ENCODE results near the gene SCP2.

The SCP2 gene

GRCh38 chr1:53069265-53069662, 142.2 kb downstream of the SCP2 start (continued):
- TF ChIP-seq POU6F1 (CRISPR knock-in tag; IDR thresholded peaks at IDR 0.05; ENCODE audit: borderline replicate concordance, low read depth) (no peak), ZNF565 (CRISPR knock-in tag; conservative IDR thresholded peaks at IDR 0.05; ENCODE audit: low read depth) (no peak), ZFP30 (CRISPR knock-in tag; IDR thresholded peaks at IDR 0.05) (no peak), RARB (CRISPR knock-in tag; IDR thresholded peaks at IDR 0.05) (no peak), BACH2 (CRISPR knock-in tag; IDR thresholded peaks at IDR 0.05; ENCODE audit: borderline replicate concordance) (no peak), TOX (CRISPR knock-in tag; IDR thresholded peaks at IDR 0.05; ENCODE audit: borderline replicate concordance) (no peak), TCF4 (CRISPR knock-in tag; IDR thresholded peaks at IDR 0.05; ENCODE audit: borderline replicate concordance) (no peak)
- TF ChIP-seq, protein P1, sequence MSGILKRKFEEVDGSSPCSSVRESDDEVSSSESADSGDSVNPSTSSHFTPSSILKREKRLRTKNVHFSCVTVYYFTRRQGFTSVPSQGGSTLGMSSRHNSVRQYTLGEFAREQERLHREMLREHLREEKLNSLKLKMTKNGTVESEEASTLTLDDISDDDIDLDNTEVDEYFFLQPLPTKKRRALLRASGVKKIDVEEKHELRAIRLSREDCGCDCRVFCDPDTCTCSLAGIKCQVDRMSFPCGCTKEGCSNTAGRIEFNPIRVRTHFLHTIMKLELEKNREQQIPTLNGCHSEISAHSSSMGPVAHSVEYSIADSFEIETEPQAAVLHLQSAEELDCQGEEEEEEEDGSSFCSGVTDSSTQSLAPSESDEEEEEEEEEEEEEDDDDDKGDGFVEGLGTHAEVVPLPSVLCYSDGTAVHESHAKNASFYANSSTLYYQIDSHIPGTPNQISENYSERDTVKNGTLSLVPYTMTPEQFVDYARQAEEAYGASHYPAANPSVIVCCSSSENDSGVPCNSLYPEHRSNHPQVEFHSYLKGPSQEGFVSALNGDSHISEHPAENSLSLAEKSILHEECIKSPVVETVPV (CRISPR knock-in tag; IDR thresholded peaks at IDR 0.05): no peak
- TF ChIP-seq, protein P2, sequence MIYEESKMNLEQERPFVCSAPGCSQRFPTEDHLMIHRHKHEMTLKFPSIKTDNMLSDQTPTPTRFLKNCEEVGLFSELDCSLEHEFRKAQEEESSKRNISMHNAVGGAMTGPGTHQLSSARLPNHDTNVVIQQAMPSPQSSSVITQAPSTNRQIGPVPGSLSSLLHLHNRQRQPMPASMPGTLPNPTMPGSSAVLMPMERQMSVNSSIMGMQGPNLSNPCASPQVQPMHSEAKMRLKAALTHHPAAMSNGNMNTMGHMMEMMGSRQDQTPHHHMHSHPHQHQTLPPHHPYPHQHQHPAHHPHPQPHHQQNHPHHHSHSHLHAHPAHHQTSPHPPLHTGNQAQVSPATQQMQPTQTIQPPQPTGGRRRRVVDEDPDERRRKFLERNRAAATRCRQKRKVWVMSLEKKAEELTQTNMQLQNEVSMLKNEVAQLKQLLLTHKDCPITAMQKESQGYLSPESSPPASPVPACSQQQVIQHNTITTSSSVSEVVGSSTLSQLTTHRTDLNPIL (CRISPR knock-in tag; IDR thresholded peaks at IDR 0.05; ENCODE audit: low read depth): no peak

DNA sequence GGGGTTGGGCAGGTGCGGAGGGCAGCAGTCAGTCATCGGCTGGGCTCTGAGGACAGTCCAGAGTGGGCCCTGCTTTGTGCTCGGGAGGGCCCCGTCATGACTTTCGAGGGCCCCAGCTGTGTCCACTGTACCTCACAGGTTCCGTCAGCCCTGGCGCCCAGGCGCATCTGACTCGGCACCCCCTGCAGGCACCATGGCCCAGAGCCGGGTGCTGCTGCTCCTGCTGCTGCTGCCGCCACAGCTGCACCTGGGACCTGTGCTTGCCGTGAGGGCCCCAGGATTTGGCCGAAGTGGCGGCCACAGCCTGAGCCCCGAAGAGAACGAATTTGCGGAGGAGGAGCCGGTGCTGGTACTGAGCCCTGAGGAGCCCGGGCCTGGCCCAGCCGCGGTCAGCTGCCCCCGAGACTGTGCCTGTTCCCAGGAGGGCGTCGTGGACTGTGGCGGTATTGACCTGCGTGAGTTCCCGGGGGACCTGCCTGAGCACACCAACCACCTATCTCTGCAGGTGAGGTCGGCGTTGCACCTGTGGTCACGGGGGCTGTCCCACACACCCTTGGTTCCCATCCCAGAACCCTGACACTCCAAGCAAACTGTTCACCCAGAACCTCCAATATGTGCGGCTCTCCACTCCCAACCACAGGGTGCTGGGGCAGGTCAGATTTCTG, 142.7 kb downstream of the SCP2 start:
- no peak for ATAC-seq

More for the DNA sequence above, 142.7 kb downstream of the SCP2 start:
- TF ChIP-seq GLIS3 (CRISPR knock-in tag; IDR thresholded peaks at IDR 0.05) (no peak), PATZ1 (CRISPR knock-in tag; IDR thresholded peaks at IDR 0.05; ENCODE audit: borderline replicate concordance) (no peak), TSHZ2 (CRISPR knock-in tag; IDR thresholded peaks at IDR 0.05) (no peak), BACH2 (CRISPR knock-in tag; IDR thresholded peaks at IDR 0.05; ENCODE audit: borderline replicate concordance) (no peak), SNAI2 (CRISPR knock-in tag; IDR thresholded peaks at IDR 0.05) (no peak), TOX (CRISPR knock-in tag; IDR thresholded peaks at IDR 0.05; ENCODE audit: borderline replicate concordance) (no peak), ZFP3 (CRISPR knock-in tag; IDR thresholded peaks at IDR 0.05) (no peak), CSDC2 (CRISPR knock-in tag; IDR thresholded peaks at IDR 0.05) (no peak), OSR1 (CRISPR knock-in tag; IDR thresholded peaks at IDR 0.05) (no peak), ARNTL (CRISPR knock-in tag; IDR thresholded peaks at IDR 0.05; ENCODE audit: borderline replicate concordance, low read depth) (no peak), TCF4 (CRISPR knock-in tag; IDR thresholded peaks at IDR 0.05; ENCODE audit: borderline replicate concordance) (no peak), ZNF70 (CRISPR knock-in tag; IDR thresholded peaks at IDR 0.05) (no peak), ZNF8 (CRISPR knock-in tag; IDR thresholded peaks at IDR 0.05) (no peak)
- TF ChIP-seq, protein P2 (CRISPR knock-in tag; IDR thresholded peaks at IDR 0.05; ENCODE audit: low read depth): no peak
- TF ChIP-seq, protein P1 (CRISPR knock-in tag; IDR thresholded peaks at IDR 0.05): no peak

Measured in SK-N-SH treated with all-trans-retinoic acid at 6 μM for 48 hours (cell line).